PC-9 (cell line): ENCODE measurements around the gene CROCC. TPM values are rescaled to one million over a fixed set of nuclear protein-coding genes. Genes with fewer than 3 reads are reported as not detected.
"Not testable (repeated sequence)": the region's sequence is repeated elsewhere in the genome, so short reads cannot be mapped to it uniquely, and the experiment has no call there.

Source experiments
- BruUV-seq: library from RNA; stranded (reverse); fragments of 400-500 nt; replicated peaks from 2 replicates; lab custom pipeline; 2021; lab: Mats Ljungman, UMichigan
- CTCF ChIA-PET: fragments of 300-600 bp; sonication (Branson Sonifier 250); formaldehyde crosslinking; loops from one replicate; lab custom pipeline; 2022; ENCODE audit warnings: antibody characterized with exemption; lab: Charles Lee
- POLR2A ChIA-PET: fragments of 300-600 bp; sonication (Branson Sonifier 250); formaldehyde crosslinking; loops from one replicate; lab custom pipeline; 2022; ENCODE audit warnings: antibody characterized with exemption; ENCODE audit not compliant: unreplicated experiment; lab: Charles Lee
- DNase-seq, 2 experiments: peaks; one replicate each; pipeline versions ENCODE4 v3.0.0 to v3.0.0-alpha.2; 2015 to 2022; ENCODE audit warnings: mixed read lengths in 1 of 2
- H2AFZ ChIP-seq: fragments of 200-600 bp; sonication (generic); 2 replicates; pipeline ENCODE4 v1.8.1; 2017; ENCODE audit warnings: antibody characterized with exemption
- H3F3A ChIP-seq: fragments of 200-600 bp; sonication (generic); 2 replicates; pipeline ENCODE4 v1.8.1; 2017; ENCODE audit warnings: antibody characterized with exemption, mild to moderate bottlenecking, low read depth; ENCODE audit not compliant: insufficient read depth
- H3K27ac ChIP-seq: fragments of 200-600 bp; sonication (generic); 2 replicates; pipeline ENCODE4 v1.6.1; 2016; ENCODE audit warnings: mixed run types
- H3K27me3 ChIP-seq: fragments of 200-600 bp; sonication (generic); 2 replicates; pipeline ENCODE4 v1.6.1; 2016; ENCODE audit warnings: low read depth, mixed run types; ENCODE audit not compliant: insufficient read depth
- H3K36me3 ChIP-seq: fragments of 200-600 bp; sonication (generic); 2 replicates; pipeline ENCODE4 v1.6.1; 2016; ENCODE audit warnings: low read depth, mixed run types
- H3K4me1 ChIP-seq: fragments of 200-600 bp; sonication (generic); replicated peaks from 2 replicates; pipeline ENCODE4 v1.6.1; 2016; ENCODE audit warnings: mixed run types; ENCODE audit not compliant: insufficient read depth
- H3K4me2 ChIP-seq: fragments of 200-600 bp; sonication (generic); 2 replicates; pipeline ENCODE4 v1.6.1; 2017; ENCODE audit warnings: mixed run types
- H3K4me3 ChIP-seq: fragments of 200-600 bp; sonication (generic); 2 replicates; pipeline ENCODE4 v1.6.1; 2016; ENCODE audit warnings: mixed run types
- H3K79me2 ChIP-seq: fragments of 200-600 bp; sonication (generic); 2 replicates; pipeline ENCODE4 v1.6.1; 2017; ENCODE audit warnings: low read depth, mixed run types
- H3K9me2 ChIP-seq: fragments of 200-600 bp; sonication (generic); 2 replicates; pipeline ENCODE4 v1.8.1; 2017; ENCODE audit warnings: mild to moderate bottlenecking; ENCODE audit not compliant: insufficient read depth
- H3K9me3 ChIP-seq: fragments of 200-600 bp; sonication (generic); 2 replicates; pipeline ENCODE4 v1.8.1; 2016; ENCODE audit warnings: low read depth; ENCODE audit not compliant: insufficient read depth
- H4K20me1 ChIP-seq: fragments of 200-600 bp; sonication (generic); 2 replicates; pipeline ENCODE4 v1.8.1; 2017; ENCODE audit not compliant: insufficient read depth
- CTCF ChIP-seq: fragments of 200-600 bp; sonication (generic); conservative IDR thresholded peaks from 2 replicates; pipeline ENCODE4 v1.6.1; 2017; ENCODE audit warnings: mixed run types, antibody characterized with exemption, mild to moderate bottlenecking, moderate library complexity
- EZH2 ChIP-seq: fragments of 200-600 bp; sonication (generic); IDR thresholded peaks from 2 replicates; pipeline ENCODE4 v1.8.0; 2017; ENCODE audit warnings: antibody characterized with exemption, low read depth
- intact Hi-C: fragments of 100-400 bp; cut with micrococcal nuclease; formaldehyde crosslinking; loops from one replicate; pipeline ENCODE4 v1.10.0; 2022; ENCODE audit not compliant: unreplicated experiment
- total RNA-seq: library from RNA; stranded (reverse); gene quantifications from 2 replicates; pipeline ENCODE4 v1.2.3, GENCODE V29; 2021

The CROCC gene
- total RNA-seq, 1 experiment from 2014 or later: 18.9 TPM

- TF ChIP-seq EZH2: no peak
- no peak for TF ChIP-seq CTCF
- Histone ChIP-seq H3K4me1 (no peaks in the 10 kb centered on the region), H3K27ac (no peak overlapping the region), H3K9me2 (no peaks in the 10 kb centered on the region), H3K79me2 (no peaks in the 10 kb centered on the region), H3F3A (no peaks in the 10 kb centered on the region), H4K20me1 (no peaks in the 10 kb centered on the region), H3K27me3 (no peaks in the 10 kb centered on the region), H3K4me3 (no peak overlapping the region), H3K9me3 (no peaks in the 10 kb centered on the region), H3K36me3 (no peaks in the 10 kb centered on the region), H2AFZ (no peak overlapping the region), H3K4me2 (no peak overlapping the region)
- POLR2A ChIA-PET: no interaction called here
- CTCF ChIA-PET: no interaction called here
- DNase-seq: no peak
- intact Hi-C loops: no loop called here
- BruUV-seq: no TSS peak
Observed at GRCh38 chr1:16882986-16883385, 38.7 kb upstream of the CROCC start.

GRCh38 chr1:16884487-16884886 is 37.2 kb upstream of the CROCC start:
- H3K9me2 ChIP-seq, H3K9me3 ChIP-seq, H3K27ac ChIP-seq, H3F3A ChIP-seq, H3K79me2 ChIP-seq, H2AFZ ChIP-seq, H3K36me3 ChIP-seq, CTCF ChIA-PET, H3K27me3 ChIP-seq, H3K4me1 ChIP-seq, BruUV-seq, POLR2A ChIA-PET, H3K4me2 ChIP-seq, H3K4me3 ChIP-seq, H4K20me1 ChIP-seq, intact Hi-C loops, DNase-seq: not testable (repeated sequence)

- Histone ChIP-seq H3K27me3 (no peaks in the 10 kb centered on the region), H3K9me2 (no peaks in the 10 kb centered on the region), H3K27ac (no peak overlapping the region), H3K4me1 (no peaks in the 10 kb centered on the region), H3K4me2 (no peak overlapping the region), H3K9me3 (no peaks in the 10 kb centered on the region), H4K20me1 (no peaks in the 10 kb centered on the region), H3K4me3 (no peak overlapping the region), H3K36me3 (no peaks in the 10 kb centered on the region), H2AFZ (no peak overlapping the region), H3K79me2 (no peaks in the 10 kb centered on the region), H3F3A (0 out of 2 replicates have a peak, but pooled peaks cover 5% of the 10 kb centered on the region)
- intact Hi-C loops: no loop called here
- BruUV-seq: no TSS peak
- CTCF ChIA-PET: no interaction called here
- no peak for DNase-seq
- POLR2A ChIA-PET: no interaction called here
- TF ChIP-seq CTCF (no peak), EZH2 (no peak)
Observed at GRCh38 chr1:16886860-16887605, 34.7 kb upstream of the CROCC start.
